Activated naive CD8-positive, alpha-beta T cell treated with anti-CD3 and anti-CD28 coated beads, Interleukin-2, amount 10 ng/mL, durations not matched to agents 7 days and 5 days (primary cell): ENCODE results near the gene MYL2. TPM values are rescaled to one million over a fixed set of nuclear protein-coding genes. Genes with fewer than 3 reads are reported as not detected.

Experiments used
- ATAC-seq: fragments of 150-1000 bp; cut with Tn5 transposase; one replicate; pipeline ENCODE4 v1.10.0; 2021; ENCODE audit warnings: low read depth, moderate library complexity
- POLR2A ChIA-PET: fragments of 350-600 bp; sonication (Branson Sonifier 250); formaldehyde crosslinking; loops from one replicate; lab custom pipeline; 2021; ENCODE audit warnings: antibody characterized with exemption; lab: Charles Lee
- DNase-seq: peaks from one replicate; pipeline ENCODE4 v3.0.0; 2021
- H3K27ac Mint-ChIP-seq: one replicate; pipeline ENCODE4 v1.8.0; 2022; ENCODE audit warnings: mild to moderate bottlenecking, mixed read lengths
- H3K27me3 Mint-ChIP-seq: one replicate; pipeline ENCODE4 v1.8.0; 2022; ENCODE audit warnings: mild to moderate bottlenecking, moderate library complexity, mixed read lengths
- H3K36me3 Mint-ChIP-seq: one replicate; pipeline ENCODE4 v1.8.0; 2021; ENCODE audit warnings: mild to moderate bottlenecking, mixed read lengths
- H3K4me1 Mint-ChIP-seq: one replicate; pipeline ENCODE4 v1.8.0; 2021; ENCODE audit warnings: mixed read lengths
- H3K4me3 Mint-ChIP-seq: one replicate; pipeline ENCODE4 v1.8.0; 2022; ENCODE audit warnings: mild to moderate bottlenecking, moderate library complexity, mixed read lengths
- H3K9me3 Mint-ChIP-seq: one replicate; pipeline ENCODE4 v1.8.0; 2021; ENCODE audit warnings: mixed read lengths
- total RNA-seq, 2 experiments: library from RNA; stranded (reverse); gene quantifications; one replicate each; pipeline ENCODE4 v1.2.3, GENCODE V29; 2021

The MYL2 gene
- total RNA-seq, 2 experiments from 2014 or later = not detected

GRCh38 chr12:110865521-110865920 is 54.9 kb downstream of the MYL2 start:
- no peaks in the 10 kb centered on the region for H3K9me3 Mint-ChIP-seq
- H3K27me3 Mint-ChIP-seq = no peaks in the 10 kb centered on the region
- H3K4me3 Mint-ChIP-seq = no peak overlapping the region
- H3K36me3 Mint-ChIP-seq = peaks cover 2% of the 10 kb centered on the region
- H3K27ac Mint-ChIP-seq = no peak overlapping the region
- POLR2A ChIA-PET = no interaction called here
- no peak for DNase-seq
- H3K4me1 Mint-ChIP-seq = peaks cover 6% of the 10 kb centered on the region
- ATAC-seq = no peak

- DNase-seq (no peak), ATAC-seq (no peak)
- POLR2A ChIA-PET = no interaction called here
- no peak overlapping the region for H3K27ac Mint-ChIP-seq
- H3K9me3 Mint-ChIP-seq = no peaks in the 10 kb centered on the region
- H3K36me3 Mint-ChIP-seq = peaks cover 2% of the 10 kb centered on the region
- H3K27me3 Mint-ChIP-seq = no peaks in the 10 kb centered on the region
- H3K4me1 Mint-ChIP-seq = peaks cover 6% of the 10 kb centered on the region
- H3K4me3 Mint-ChIP-seq = no peak overlapping the region
These were observed 57.2 kb downstream of the MYL2 start for GRCh38 chr12:110863161-110863560.

GRCh38 chr12:110862329-110862728 is 58.0 kb downstream of the MYL2 start:
- Mint-ChIP-seq H3K4me1 (peaks cover 6% of the 10 kb centered on the region), H3K36me3 (peaks cover 2% of the 10 kb centered on the region), H3K27ac (no peak overlapping the region), H3K27me3 (no peaks in the 10 kb centered on the region), H3K4me3 (no peak overlapping the region), H3K9me3 (no peaks in the 10 kb centered on the region)
- ATAC-seq (no peak), DNase-seq (no peak)
- POLR2A ChIA-PET = no interaction called here

- Mint-ChIP-seq H3K36me3 (peaks cover 2% of the 10 kb centered on the region), H3K27ac (no peak overlapping the region), H3K27me3 (no peaks in the 10 kb centered on the region), H3K4me3 (no peak overlapping the region), H3K4me1 (peaks cover 6% of the 10 kb centered on the region), H3K9me3 (no peaks in the 10 kb centered on the region)
- POLR2A ChIA-PET = no interaction called here
- DNase-seq = no peak
- ATAC-seq = no peak
These were observed 58.6 kb downstream of the MYL2 start for GRCh38 chr12:110861729-110862128.

Other genes starting within 250 kb of the MYL2 start
- 10 to 100 TPM; 20.3 to 21.0 TPM for gene HVCN1, start 231.5 kb downstream of the MYL2 start, total RNA-seq
- 100 to 1,000 TPM; 156 to 160 TPM for gene PPP1CC, start 177.7 kb downstream of the MYL2 start, total RNA-seq
- gene CCDC63, start 73.6 kb downstream of the MYL2 start, total RNA-seq = not detected
- 1 to 10 TPM; 1.1 to 1.3 TPM for gene CUX2, start 113.6 kb upstream of the MYL2 start, total RNA-seq